HG03521 (cell line): ENCODE results near the gene ARHGAP22.

Experiments
- ATAC-seq: cut with Tn5 transposase; IDR thresholded peaks from one replicate; pipeline ENCODE4 v1.9.1; 2021; ENCODE audit warnings: mild to moderate bottlenecking, moderate library complexity; ENCODE audit not compliant: unreplicated experiment

Gene ARHGAP22

GRCh38 chr10:48468130-48468790 is 136.6 kb downstream of the ARHGAP22 start:
- no peak for ATAC-seq

- no peak for ATAC-seq
Observed at GRCh38 chr10:48467669-48468068, 137.2 kb downstream of the ARHGAP22 start.

GRCh38 chr10:48466611-48467240 is 138.1 kb downstream of the ARHGAP22 start:
- ATAC-seq: no peak

- ATAC-seq: no peak
Observed at GRCh38 chr10:48465860-48466521, 138.9 kb downstream of the ARHGAP22 start.

- no peak for ATAC-seq
Observed at GRCh38 chr10:48464871-48465736, 139.8 kb downstream of the ARHGAP22 start.

- no peak for ATAC-seq
Observed at GRCh38 chr10:48464121-48464870, 140.6 kb downstream of the ARHGAP22 start.

- ATAC-seq: no peak
Observed at GRCh38 chr10:48463318-48464003, 141.4 kb downstream of the ARHGAP22 start.

- no peak for ATAC-seq
Observed at GRCh38 chr10:48462482-48463020, 142.3 kb downstream of the ARHGAP22 start.

GRCh38 chr10:48461623-48462481 is 143.0 kb downstream of the ARHGAP22 start:
- no peak for ATAC-seq

- ATAC-seq: no peak
Observed at GRCh38 chr10:48460182-48460581, 144.7 kb downstream of the ARHGAP22 start.

- no peak for ATAC-seq
Observed at GRCh38 chr10:48459270-48460150, 145.4 kb downstream of the ARHGAP22 start.

GRCh38 chr10:48458662-48459048 is 146.2 kb downstream of the ARHGAP22 start:
- no peak for ATAC-seq

- no peak for ATAC-seq
Observed at GRCh38 chr10:48457949-48458661, 146.8 kb downstream of the ARHGAP22 start.

GRCh38 chr10:48456808-48457761 is 147.8 kb downstream of the ARHGAP22 start:
- ATAC-seq: no peak

- no peak for ATAC-seq
Observed at GRCh38 chr10:48456361-48456804, 148.5 kb downstream of the ARHGAP22 start.
